HCT116 (cell line): Measurements from ENCODE around the gene CYP2A13.
"Not testable (repeated sequence)": the region's sequence is repeated elsewhere in the genome, so short reads cannot be mapped to it uniquely, and the experiment has no call there.

ENCODE experiments used
- CEBPB ChIP-seq: IDR thresholded peaks from 2 replicates; pipeline ENCODE4 v1.6.1; 2012; ENCODE audit warnings: low read depth
- CTCF ChIP-seq, 3 experiments: fragments of 200-600 bp in 1 of 3; sonication (generic) in 1 of 3; IDR thresholded peaks in 2 of 3; conservative IDR thresholded peaks in 1 of 3; 2 replicates each; pipeline ENCODE4 v1.5.1; 2012 to 2017; ENCODE audit warnings: low read depth in 2 of 3, low read length in 2 of 3, antibody characterized with exemption in 1 of 3, borderline replicate concordance in 1 of 3, control low read depth in 1 of 3, mild to moderate bottlenecking in 1 of 3, mixed read lengths in 1 of 3, mixed run types in 1 of 3, moderate library complexity in 1 of 3; ENCODE audit not compliant: insufficient read depth in 1 of 3
- EZH2 ChIP-seq: fragments of 200-600 bp; sonication (generic); IDR thresholded peaks from 2 replicates; pipeline ENCODE4 v1.6.1; 2017; ENCODE audit warnings: antibody characterized with exemption, mixed run types
- EZH2phosphoT487 ChIP-seq: fragments of 200-600 bp; IDR thresholded peaks from 2 replicates; pipeline ENCODE4 v1.6.1; 2018; ENCODE audit warnings: antibody characterized with exemption, borderline replicate concordance
- MAX ChIP-seq: IDR thresholded peaks from 2 replicates; pipeline ENCODE4 v1.6.1; 2012
- POLR2A ChIP-seq: IDR thresholded peaks from 2 replicates; pipeline ENCODE4 v1.7.0; 2011; ENCODE audit warnings: borderline replicate concordance; ENCODE audit not compliant: insufficient read depth, insufficient read length; ENCODE audit errors: extremely low read depth
- POLR2AphosphoS5 ChIP-seq: IDR thresholded peaks from 2 replicates; pipeline ENCODE4 v1.6.1; 2011; ENCODE audit warnings: mild to moderate bottlenecking, low read depth, low read length, moderate library complexity
- SIN3A ChIP-seq: IDR thresholded peaks from 2 replicates; pipeline ENCODE4 v1.6.1; 2012; ENCODE audit warnings: low read depth
- SRF ChIP-seq: IDR thresholded peaks from 2 replicates; pipeline ENCODE4 v1.6.1; 2012; ENCODE audit warnings: low read depth
- TCF7L2 ChIP-seq: IDR thresholded peaks from 2 replicates; pipeline ENCODE4 v1.7.0; 2011; ENCODE audit warnings: borderline replicate concordance, inconsistent platforms; ENCODE audit not compliant: insufficient read depth, insufficient read length; ENCODE audit errors: extremely low read depth
- ZNF274 ChIP-seq: fragments of 200-500 bp; sonication (Bioruptor generic); IDR thresholded peaks from 2 replicates; pipeline ENCODE4 v1.6.1; 2014; ENCODE audit warnings: mild to moderate bottlenecking, low read depth, low read length, inconsistent platforms

- not testable (repeated sequence) for TF ChIP-seq CTCF (IDR thresholded peaks at IDR 0.05 in 2 of 3, conservative IDR thresholded peaks at IDR 0.05 in 1 of 3; ENCODE audit: borderline replicate concordance in 1 of 3, insufficient read depth in 1 of 3, low read depth in 2 of 3, low read length in 2 of 3); ZNF274; EZH2; CEBPB; SRF; MAX; POLR2A; POLR2AphosphoS5; EZH2phosphoT487; TCF7L2; SIN3A
These were observed 47.4 kb downstream of the CYP2A13 start for GRCh38 chr19:41135390-41136384.
